Ascending aorta (tissue), 2 donors: ENCODE measurements around the gene FIBP. TPM values are rescaled to one million over a fixed set of nuclear protein-coding genes. Genes with fewer than 3 reads are reported as not detected.
A peak's percentile ranks its signal among the peaks of the same experiment; 100 is the strongest.

Source experiments
- DNase-seq, 2 donors: peaks; one replicate each; pipeline ENCODE4 v3.0.0-alpha.2; 2019; ENCODE audit warnings: low spot score in 2 of 2
- H3K27ac ChIP-seq, 2 donors: fragments of 200-600 bp; sonication (generic); one replicate each; pipeline ENCODE4 v1.5.1; 2016 to 2017; ENCODE audit warnings: mild to moderate bottlenecking in 1 of 2
- H3K27me3 ChIP-seq: fragments of 200-600 bp; sonication (generic); one replicate; pipeline ENCODE4 v1.5.1; 2017
- H3K36me3 ChIP-seq, 2 donors: fragments of 200-600 bp; sonication (generic); one replicate each; pipeline ENCODE4 v1.5.1; 2016
- H3K4me1 ChIP-seq, 2 donors: fragments of 200-600 bp; sonication (generic); one replicate each; pipeline ENCODE4 v1.5.1; 2016 to 2017; ENCODE audit warnings: mild to moderate bottlenecking in 1 of 2
- H3K4me3 ChIP-seq, 2 donors: fragments of 200-600 bp; sonication (generic); one replicate each; pipeline ENCODE4 v1.5.1; 2016 to 2017; ENCODE audit warnings: mild to moderate bottlenecking in 1 of 2
- H3K9me3 ChIP-seq, 2 donors: fragments of 200-600 bp; sonication (generic); one replicate each; pipeline ENCODE4 v1.5.1; 2016
- intact Hi-C: fragments of 100-400 bp; cut with DNase I; formaldehyde crosslinking; loops from one replicate; pipeline ENCODE4 v1.15.1; 2023
- total RNA-seq: library from RNA; depleted of rRNA; stranded (reverse); fragments of >200 nt; gene quantifications from one replicate; pipeline ENCODE4 v1.1.0, GENCODE V29; 2016
- TF ChIP-seq, protein P1 (sequence below), 3 experiments: fragments of 200-600 bp in 2 of 3; fragments of 450-650 bp in 1 of 3; sonication (generic) in 2 of 3; IDR thresholded peaks; one replicate each; pipeline ENCODE4 v1.5.1; 2016 to 2019; ENCODE audit warnings: antibody characterized with exemption in 3 of 3, mild to moderate bottlenecking in 1 of 3, moderate library complexity in 1 of 3

The FIBP gene
- total RNA-seq, 1 donor from 2014 or later, result 57.2 TPM

DNA sequence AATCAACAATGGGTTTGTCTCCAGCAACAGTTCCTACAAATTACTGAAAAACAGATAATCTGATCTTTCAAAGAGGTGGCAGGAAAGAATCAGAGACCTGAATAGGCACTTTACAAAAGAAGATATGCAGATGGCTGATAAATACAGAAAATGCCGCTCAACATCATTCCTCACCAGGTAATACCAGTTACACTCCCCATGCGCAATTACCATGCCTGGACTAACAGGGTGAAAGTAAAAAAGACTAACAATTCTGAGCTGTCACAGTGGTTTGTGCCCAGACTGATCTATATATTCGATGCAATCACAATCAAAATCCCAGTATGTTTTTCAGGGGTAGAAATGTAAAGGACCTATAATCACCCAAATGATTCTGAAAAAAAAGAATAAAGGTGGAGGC is 44.5 kb downstream of the FIBP start:
- Histone ChIP-seq H3K9me3 (no peaks in the 10 kb centered on the region), H3K27me3 (no peaks in the 10 kb centered on the region), H3K4me1 (no peaks in the 10 kb centered on the region), H3K36me3 (no peaks in the 10 kb centered on the region), H3K4me3 (no peak overlapping the region), H3K27ac (no peak overlapping the region)
- intact Hi-C loops, result no loop called here
- no peak for DNase-seq
- TF ChIP-seq, protein P1, sequence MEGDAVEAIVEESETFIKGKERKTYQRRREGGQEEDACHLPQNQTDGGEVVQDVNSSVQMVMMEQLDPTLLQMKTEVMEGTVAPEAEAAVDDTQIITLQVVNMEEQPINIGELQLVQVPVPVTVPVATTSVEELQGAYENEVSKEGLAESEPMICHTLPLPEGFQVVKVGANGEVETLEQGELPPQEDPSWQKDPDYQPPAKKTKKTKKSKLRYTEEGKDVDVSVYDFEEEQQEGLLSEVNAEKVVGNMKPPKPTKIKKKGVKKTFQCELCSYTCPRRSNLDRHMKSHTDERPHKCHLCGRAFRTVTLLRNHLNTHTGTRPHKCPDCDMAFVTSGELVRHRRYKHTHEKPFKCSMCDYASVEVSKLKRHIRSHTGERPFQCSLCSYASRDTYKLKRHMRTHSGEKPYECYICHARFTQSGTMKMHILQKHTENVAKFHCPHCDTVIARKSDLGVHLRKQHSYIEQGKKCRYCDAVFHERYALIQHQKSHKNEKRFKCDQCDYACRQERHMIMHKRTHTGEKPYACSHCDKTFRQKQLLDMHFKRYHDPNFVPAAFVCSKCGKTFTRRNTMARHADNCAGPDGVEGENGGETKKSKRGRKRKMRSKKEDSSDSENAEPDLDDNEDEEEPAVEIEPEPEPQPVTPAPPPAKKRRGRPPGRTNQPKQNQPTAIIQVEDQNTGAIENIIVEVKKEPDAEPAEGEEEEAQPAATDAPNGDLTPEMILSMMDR (IDR thresholded peaks at IDR 0.05), result no peak

DNA sequence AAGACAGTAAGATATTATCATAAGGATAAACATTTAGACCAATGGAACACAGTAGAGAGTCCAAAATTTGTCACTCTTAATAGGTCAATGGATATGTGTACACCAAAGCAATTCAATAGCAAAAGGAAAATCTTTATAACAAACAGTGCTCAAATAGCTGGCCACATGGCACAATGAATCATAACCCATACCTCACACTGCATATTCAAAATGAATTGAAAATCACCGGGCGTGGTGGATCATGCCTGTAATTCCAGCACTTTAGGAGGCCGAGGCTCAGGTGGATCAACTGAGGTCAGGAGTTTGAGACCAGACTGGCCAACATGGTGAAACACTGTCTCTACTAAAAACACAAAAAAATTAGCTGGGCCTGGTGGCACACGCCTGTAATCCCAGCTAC is 46.1 kb downstream of the FIBP start:
- Histone ChIP-seq H3K4me1 (no peaks in the 10 kb centered on the region), H3K27me3 (no peaks in the 10 kb centered on the region), H3K4me3 (no peak overlapping the region), H3K36me3 (no peaks in the 10 kb centered on the region), H3K9me3 (no peaks in the 10 kb centered on the region), H3K27ac (no peak overlapping the region)
- no peak for DNase-seq
- intact Hi-C loops, result no loop called here
- TF ChIP-seq, protein P1 (IDR thresholded peaks at IDR 0.05), result no peak

DNA sequence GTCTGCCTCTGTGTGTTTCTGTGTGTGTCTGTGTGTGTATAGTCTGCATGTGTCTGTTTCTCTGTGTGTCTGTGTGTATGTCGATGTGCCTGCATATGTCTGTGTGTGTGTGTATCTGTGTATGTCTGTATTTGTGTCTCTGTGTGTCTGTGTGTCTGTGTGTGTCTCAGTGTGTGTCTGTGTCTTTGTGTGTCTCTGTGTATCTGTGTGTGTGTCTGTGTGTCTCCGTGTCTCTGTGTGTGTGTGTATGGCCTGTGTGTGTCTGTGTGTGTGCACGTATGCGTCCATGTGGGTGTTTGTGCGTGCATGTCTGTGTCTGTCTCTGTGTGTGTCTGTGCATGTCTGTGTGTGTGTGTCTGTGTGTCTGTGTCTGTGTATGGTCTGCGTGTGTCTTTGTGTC is 54.1 kb downstream of the FIBP start:
- H3K27ac ChIP-seq, result no peak overlapping the region
- H3K36me3 ChIP-seq, result no peaks in the 10 kb centered on the region
- H3K27me3 ChIP-seq, result no peaks in the 10 kb centered on the region
- H3K4me1 ChIP-seq, result peaks cover 5 to 14% of the 10 kb centered on the region in 2 donors
- TF ChIP-seq, protein P1 (IDR thresholded peaks at IDR 0.05), result no peak
- no peak for DNase-seq
- no peaks in the 10 kb centered on the region for H3K9me3 ChIP-seq
- H3K4me3 ChIP-seq, result peak overlapping the region; percentile 70 to 74
- intact Hi-C loops, result loop anchor here (5.0 kb wide), 1 partner anchor 217 kb away; the partner anchor contains the start of gene PCNX3

Other genes with a start within 250 kb of the FIBP start
- gene RELA, start 225.6 kb downstream of the FIBP start, total RNA-seq, result 115 TPM
- gene KAT5, start 176.2 kb downstream of the FIBP start, total RNA-seq, result 31.0 TPM
- 155 TPM for gene RNASEH2C, start 167.7 kb downstream of the FIBP start, total RNA-seq
- gene AP5B1, start 107.5 kb downstream of the FIBP start, total RNA-seq, result 31.8 TPM
- gene OVOL1, start 101.4 kb downstream of the FIBP start, total RNA-seq, result not detected
- not detected for gene SNX32, start 54.5 kb downstream of the FIBP start, total RNA-seq
- 974 TPM for gene CFL1, start 30.3 kb downstream of the FIBP start, total RNA-seq
- 45.0 TPM for gene MUS81, start 28.0 kb downstream of the FIBP start, total RNA-seq
- gene EFEMP2, start 15.7 kb downstream of the FIBP start, total RNA-seq, result 92.8 TPM
- gene CTSW, start 8.6 kb downstream of the FIBP start, total RNA-seq, result not detected
- 184 TPM for gene CCDC85B, start 2.2 kb upstream of the FIBP start, total RNA-seq
- gene FOSL1, start 11.9 kb upstream of the FIBP start, total RNA-seq, result 123 TPM
- gene C11orf68, start 30.6 kb upstream of the FIBP start, total RNA-seq, result 25.3 TPM
- gene DRAP1, start 31.0 kb upstream of the FIBP start, total RNA-seq, result 135 TPM
- gene TSGA10IP, start 57.0 kb upstream of the FIBP start, total RNA-seq, result not detected
- gene SART1, start 73.3 kb upstream of the FIBP start, total RNA-seq, result 28.4 TPM
- 15.6 TPM for gene EIF1AD, start 113.7 kb upstream of the FIBP start, total RNA-seq
- gene BANF1, start 114.0 kb upstream of the FIBP start, total RNA-seq, result 11.7 TPM
- 4.4 TPM for gene CST6, start 123.5 kb upstream of the FIBP start, total RNA-seq
- gene CATSPER1, start 138.0 kb upstream of the FIBP start, total RNA-seq, result not detected
- not detected for gene GAL3ST3, start 160.7 kb upstream of the FIBP start, total RNA-seq
- gene SF3B2, start 163.9 kb upstream of the FIBP start, total RNA-seq, result 128 TPM
- gene PACS1, start 181.8 kb upstream of the FIBP start, total RNA-seq, result 138 TPM